ENCODE data around the gene MFF. TPM values are rescaled to one million over a fixed set of nuclear protein-coding genes. Genes with fewer than 3 reads are reported as not detected.

The MFF gene
- total RNA-seq, 2 donors from 2014 or later = 109 to 113 TPM

DNA sequence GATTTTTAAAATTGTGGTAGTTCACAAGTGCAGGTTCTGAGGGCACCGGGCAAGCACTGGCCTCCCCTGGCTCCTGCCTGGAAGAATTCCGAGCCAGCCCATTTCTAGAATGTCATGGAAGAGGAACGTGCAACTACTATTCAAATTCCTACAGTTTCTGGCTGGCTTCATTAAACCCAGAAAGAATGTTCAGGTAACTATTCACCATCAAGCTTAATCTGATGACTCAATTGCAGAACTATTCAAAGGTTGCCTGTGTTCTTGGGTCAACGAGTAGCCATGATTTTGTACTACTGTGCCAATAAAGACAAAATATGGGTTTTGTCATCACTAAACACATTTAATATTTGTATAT, 14.3 kb upstream of the MFF start:
- ATAC-seq (ENCODE audit: insufficient number of reproducible peaks, low FRiP score, low read depth) = no peak
- no peaks in the 10 kb centered on the region for H3K27me3 ChIP-seq (replicated peaks; ENCODE audit: insufficient read depth)

DNA sequence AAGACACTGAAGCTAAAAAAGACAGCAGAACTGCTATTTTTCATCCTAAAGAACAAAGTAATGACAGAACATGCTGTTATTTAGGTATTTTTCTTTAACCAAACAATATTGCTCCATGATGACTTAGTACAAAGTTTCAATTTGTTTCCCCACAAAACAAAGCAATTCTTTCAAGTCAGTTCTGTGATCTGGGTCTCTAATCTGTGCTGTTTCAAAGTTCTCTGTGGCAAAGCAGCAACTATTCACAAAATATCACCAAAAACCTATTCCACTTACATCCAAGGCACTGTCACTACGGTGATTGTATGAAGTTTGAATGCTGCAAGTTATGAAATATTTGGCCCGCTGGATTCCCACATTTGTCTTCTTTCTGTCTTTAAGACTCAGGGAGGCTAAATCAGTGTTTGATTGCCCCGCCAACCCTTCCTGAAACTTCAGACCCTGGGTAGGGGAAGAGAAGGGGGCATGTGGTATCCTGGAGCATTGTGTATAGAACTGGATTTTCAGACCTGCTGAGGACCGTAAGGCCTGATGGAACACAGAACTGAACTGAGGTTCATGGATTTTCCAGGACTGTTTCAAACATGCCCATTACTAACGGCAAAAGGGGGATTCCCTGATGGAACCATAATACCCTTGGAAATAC, 13.1 kb upstream of the MFF start:
- Histone ChIP-seq H3K36me3 (peaks cover 8% of the 10 kb centered on the region), H3K9me3 (no peaks in the 10 kb centered on the region), H3K4me1 (ENCODE audit: control insufficient read depth in 1 of 2, low read depth in 2 of 2) (no peaks in the 10 kb centered on the region), H3K4me3 (no peak overlapping the region), H3K27me3 (replicated peaks; ENCODE audit: insufficient read depth) (no peaks in the 10 kb centered on the region), H3K27ac (no peak overlapping the region)
- ATAC-seq (ENCODE audit: insufficient number of reproducible peaks, low FRiP score, low read depth) (no peak), DNase-seq (ENCODE audit: low spot score) (no peak)
- TF ChIP-seq, protein P1, sequence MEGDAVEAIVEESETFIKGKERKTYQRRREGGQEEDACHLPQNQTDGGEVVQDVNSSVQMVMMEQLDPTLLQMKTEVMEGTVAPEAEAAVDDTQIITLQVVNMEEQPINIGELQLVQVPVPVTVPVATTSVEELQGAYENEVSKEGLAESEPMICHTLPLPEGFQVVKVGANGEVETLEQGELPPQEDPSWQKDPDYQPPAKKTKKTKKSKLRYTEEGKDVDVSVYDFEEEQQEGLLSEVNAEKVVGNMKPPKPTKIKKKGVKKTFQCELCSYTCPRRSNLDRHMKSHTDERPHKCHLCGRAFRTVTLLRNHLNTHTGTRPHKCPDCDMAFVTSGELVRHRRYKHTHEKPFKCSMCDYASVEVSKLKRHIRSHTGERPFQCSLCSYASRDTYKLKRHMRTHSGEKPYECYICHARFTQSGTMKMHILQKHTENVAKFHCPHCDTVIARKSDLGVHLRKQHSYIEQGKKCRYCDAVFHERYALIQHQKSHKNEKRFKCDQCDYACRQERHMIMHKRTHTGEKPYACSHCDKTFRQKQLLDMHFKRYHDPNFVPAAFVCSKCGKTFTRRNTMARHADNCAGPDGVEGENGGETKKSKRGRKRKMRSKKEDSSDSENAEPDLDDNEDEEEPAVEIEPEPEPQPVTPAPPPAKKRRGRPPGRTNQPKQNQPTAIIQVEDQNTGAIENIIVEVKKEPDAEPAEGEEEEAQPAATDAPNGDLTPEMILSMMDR (IDR thresholded peaks at IDR 0.05) = no peak

More for the DNA sequence above, 14.3 kb upstream of the MFF start:
- Histone ChIP-seq H3K4me3 (no peak overlapping the region), H3K9me3 (no peaks in the 10 kb centered on the region), H3K4me1 (ENCODE audit: control insufficient read depth in 1 of 2, low read depth in 2 of 2) (no peaks in the 10 kb centered on the region), H3K36me3 (peaks cover 8% of the 10 kb centered on the region), H3K27ac (no peak overlapping the region)
- TF ChIP-seq, protein P1 (IDR thresholded peaks at IDR 0.05) = no peak
- no peak for DNase-seq (ENCODE audit: low spot score)

DNA sequence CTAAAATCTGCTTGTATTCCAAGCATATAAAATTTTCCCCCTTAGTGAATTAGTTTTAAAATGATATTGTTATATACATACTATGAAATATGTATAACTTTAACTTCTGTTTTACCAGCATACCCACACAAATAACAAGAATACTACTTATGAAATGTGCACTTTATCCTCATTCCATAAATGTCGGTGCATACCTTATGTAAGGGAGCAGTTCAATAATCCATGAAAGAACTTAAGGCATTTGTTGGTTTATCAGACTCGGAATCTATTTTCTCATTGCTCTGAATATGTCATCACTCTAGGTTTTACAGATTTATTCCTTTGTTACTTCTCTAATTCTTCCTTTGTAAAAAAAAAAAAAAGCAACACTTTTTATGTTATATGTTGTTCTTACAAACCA, 12.5 kb upstream of the MFF start:
- ATAC-seq (ENCODE audit: insufficient number of reproducible peaks, low FRiP score, low read depth) (no peak), DNase-seq (ENCODE audit: low spot score) (no peak)
- Histone ChIP-seq H3K27me3 (replicated peaks; ENCODE audit: insufficient read depth) (no peaks in the 10 kb centered on the region), H3K4me1 (ENCODE audit: control insufficient read depth in 1 of 2, low read depth in 2 of 2) (no peaks in the 10 kb centered on the region), H3K36me3 (peaks cover 8% of the 10 kb centered on the region), H3K9me3 (no peaks in the 10 kb centered on the region), H3K27ac (no peak overlapping the region), H3K4me3 (no peak overlapping the region)
- TF ChIP-seq, protein P1 (IDR thresholded peaks at IDR 0.05) = no peak

DNA sequence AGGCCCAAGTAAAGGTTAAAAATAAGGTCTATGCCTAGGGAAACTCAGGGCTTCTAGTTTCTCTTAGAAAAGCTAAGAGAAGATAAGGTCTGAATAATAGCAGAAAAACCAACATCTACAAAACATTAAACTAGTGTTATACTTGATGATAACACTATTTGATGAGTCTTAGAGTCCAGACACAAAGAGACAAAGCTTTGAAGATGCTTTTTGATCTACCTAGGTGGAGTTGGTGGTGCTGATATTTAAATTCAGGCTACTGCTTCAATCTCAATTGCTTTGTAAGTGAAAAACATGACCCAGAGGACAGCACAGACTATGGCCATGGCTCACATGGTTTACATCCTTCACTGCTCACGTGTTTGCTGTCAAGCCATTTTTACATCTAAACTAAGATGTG, 11.7 kb upstream of the MFF start:
- H3K27me3 ChIP-seq (replicated peaks; ENCODE audit: insufficient read depth) = no peaks in the 10 kb centered on the region
- no peak for DNase-seq (ENCODE audit: low spot score)
- peaks cover 8% of the 10 kb centered on the region for H3K36me3 ChIP-seq
- TF ChIP-seq, protein P1 (IDR thresholded peaks at IDR 0.05) = no peak
- no peak overlapping the region for H3K4me3 ChIP-seq
- no peak for ATAC-seq (ENCODE audit: insufficient number of reproducible peaks, low FRiP score, low read depth)
- no peak overlapping the region for H3K27ac ChIP-seq
- H3K4me1 ChIP-seq (ENCODE audit: control insufficient read depth in 1 of 2, low read depth in 2 of 2) = no peaks in the 10 kb centered on the region
- H3K9me3 ChIP-seq = no peaks in the 10 kb centered on the region

DNA sequence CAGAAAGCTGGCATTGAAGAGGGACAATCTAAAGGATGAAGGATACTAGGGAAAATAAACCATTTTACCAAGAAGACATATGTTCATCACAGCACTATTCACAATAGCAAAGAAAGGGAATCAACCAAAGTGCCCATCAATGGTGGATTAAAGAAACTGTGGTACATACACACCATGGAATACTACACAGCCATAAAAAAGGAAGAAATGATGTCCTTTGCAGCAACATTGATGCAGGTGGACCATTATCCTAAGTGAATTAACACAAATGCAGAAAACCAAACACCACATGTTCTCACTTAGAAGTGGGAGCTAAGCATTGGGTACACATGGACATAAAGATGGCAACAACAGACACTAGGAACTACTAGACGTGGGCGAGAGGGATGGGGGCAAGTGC, 7.2 kb upstream of the MFF start:
- no peaks in the 10 kb centered on the region for H3K9me3 ChIP-seq
- ATAC-seq (ENCODE audit: insufficient number of reproducible peaks, low FRiP score, low read depth) = no peak
- no peak overlapping the region for H3K27ac ChIP-seq
- DNase-seq (ENCODE audit: low spot score) = no peak
- H3K4me1 ChIP-seq (ENCODE audit: control insufficient read depth in 1 of 2, low read depth in 2 of 2) = no peaks in the 10 kb centered on the region
- H3K36me3 ChIP-seq = no peaks in the 10 kb centered on the region
- TF ChIP-seq, protein P1 (IDR thresholded peaks at IDR 0.05) = no peak
- no peak overlapping the region for H3K4me3 ChIP-seq
- H3K27me3 ChIP-seq (replicated peaks; ENCODE audit: insufficient read depth) = no peaks in the 10 kb centered on the region
